K562 (cell line): ENCODE results near the gene HMGA1. TPM values are rescaled to one million over a fixed set of nuclear protein-coding genes. Genes with fewer than 3 reads are reported as not detected.

Experiments
- CBX3 ChIP-seq, 2 experiments: IDR thresholded peaks; 1 replicate in 1 of 2; 2 replicates in 1 of 2; pipeline ENCODE4 v1.6.1; 2012; ENCODE audit warnings: inconsistent platforms in 2 of 2, low read length in 2 of 2, borderline replicate concordance in 1 of 2, control low read depth in 1 of 2
- CEBPZ ChIP-seq: fragments of 150-350 bp; IDR thresholded peaks from 2 replicates; pipeline ENCODE4 v1.6.1; 2014; ENCODE audit warnings: low read depth, mild to moderate bottlenecking, low read length, borderline replicate concordance
- FOXA1 ChIP-seq: fragments of 450-650 bp; IDR thresholded peaks from 2 replicates; pipeline ENCODE4 v1.6.1; 2016; ENCODE audit warnings: mild to moderate bottlenecking, borderline replicate concordance
- GTF2E2 ChIP-seq: fragments of 200-800 bp; sonication (Bioruptor generic); IDR thresholded peaks from 2 replicates; pipeline ENCODE4 v1.6.1; 2016; ENCODE audit warnings: missing genetic modification characterization, missing compliant biosample characterization
- HMG20A ChIP-seq: fragments of 450-650 bp; formaldehyde crosslinking; conservative IDR thresholded peaks from 2 replicates; pipeline ENCODE4 v1.4.0; 2020; ENCODE audit warnings: mild to moderate bottlenecking, mixed read lengths
- IRF2 ChIP-seq: sonication (generic); formaldehyde crosslinking; IDR thresholded peaks from 2 replicates; pipeline ENCODE4 v1.8.1; 2022; ENCODE audit warnings: mild to moderate bottlenecking, missing genetic modification reagents
- MAFF ChIP-seq: IDR thresholded peaks from 2 replicates; pipeline ENCODE4 v1.6.1; 2012; ENCODE audit warnings: low read length, improper control_type of control experiment
- MBD1 ChIP-seq: fragments of 250-450 bp; sonication (Bioruptor Pico); IDR thresholded peaks from 2 replicates; pipeline ENCODE4 v1.8.0; 2022; ENCODE audit warnings: inconsistent platforms
- MCM5 ChIP-seq: fragments of 450-650 bp; IDR thresholded peaks from 2 replicates; pipeline ENCODE4 v1.6.1; 2016; ENCODE audit warnings: low read depth
- NBN ChIP-seq: fragments of 450-650 bp; IDR thresholded peaks from 2 replicates; pipeline ENCODE4 v1.6.1; 2016; ENCODE audit warnings: low read depth, mild to moderate bottlenecking
- PHF8 ChIP-seq: fragments of 200-600 bp; sonication (generic); IDR thresholded peaks from 2 replicates; pipeline ENCODE4 v1.6.1; 2012; ENCODE audit warnings: mixed run types, mild to moderate bottlenecking, inconsistent platforms, low read length, moderate library complexity, borderline replicate concordance
- POLR2A ChIP-seq: fragments of 450-650 bp; conservative IDR thresholded peaks from 2 replicates; pipeline ENCODE4 v1.6.1; 2016
- RBM25 ChIP-seq: fragments of 200-400 bp; formaldehyde crosslinking; IDR thresholded peaks from 2 replicates; pipeline ENCODE4 v1.6.1; 2018; ENCODE audit warnings: low read length, low read depth, moderate library complexity; ENCODE audit not compliant: severe bottlenecking
- RCOR1 ChIP-seq, 2 experiments: IDR thresholded peaks; 2 replicates each; pipeline ENCODE4 v1.6.1; 2012; ENCODE audit warnings: low read depth in 2 of 2, low read length in 2 of 2, borderline replicate concordance in 1 of 2, improper control_type of control experiment in 1 of 2
- SLC30A9 ChIP-seq: fragments of 250-450 bp; sonication (Bioruptor Pico); IDR thresholded peaks from 2 replicates; pipeline ENCODE4 v1.8.0; 2022; ENCODE audit warnings: mild to moderate bottlenecking, moderate library complexity
- SOX6 ChIP-seq: fragments of 450-650 bp; IDR thresholded peaks from 2 replicates; pipeline ENCODE4 v1.6.1; 2014; ENCODE audit warnings: mild to moderate bottlenecking
- ZNF146 ChIP-seq: IDR thresholded peaks from one replicate; pipeline ENCODE4 v1.6.1; 2018; ENCODE audit warnings: missing compliant biosample characterization; ENCODE audit not compliant: unreplicated experiment
- ZNF778 ChIP-seq: fragments of 450-650 bp; formaldehyde crosslinking; IDR thresholded peaks from 2 replicates; pipeline ENCODE4 v1.4.0; 2020; ENCODE audit warnings: mild to moderate bottlenecking, moderate library complexity
- polyA plus RNA-seq, 8 experiments: library from polyadenylated mRNA; depleted of rRNA in 4 of 8; stranded (reverse) in 5 of 8; unstranded in 3 of 8; fragments of >200 nt; fragmentation: Nextera tagmentation in 2 of 8; fragmentation: Illumina TruSeq in 1 of 8; extraction: Ambion mirVana in 2 of 8; extraction: Trizol in 1 of 8; gene quantifications; 2 replicates each; pipeline versions ENCODE4 v1.2.1 to v1.2.3, GENCODE V29; 2011 to 2014; ENCODE audit warnings: inconsistent platforms in 1 of 8, missing spikeins in 1 of 8
- total RNA-seq, 7 experiments: library from RNA; depleted of rRNA in 6 of 7; stranded (reverse); fragments of >200 nt in 6 of 7; fragmentation: Illumina TruSeq in 2 of 7; extraction: Trizol in 2 of 7; gene quantifications; 2 replicates each; pipeline versions ENCODE4 v1.2.1 to v1.2.3, GENCODE V29; 2011 to 2021; ENCODE audit warnings: low replicate concordance in 1 of 7
- TF ChIP-seq, protein P1 (sequence below): fragments of 450-650 bp; formaldehyde crosslinking; IDR thresholded peaks from 2 replicates; pipeline ENCODE4 v1.4.0; 2020; ENCODE audit warnings: mild to moderate bottlenecking, moderate library complexity
- TF ChIP-seq, protein P2 (sequence below): fragments of 450-650 bp; conservative IDR thresholded peaks from 2 replicates; pipeline ENCODE4 v1.6.1; 2016; ENCODE audit warnings: missing genetic modification characterization, low read depth, mild to moderate bottlenecking, missing compliant biosample characterization, moderate library complexity

HMGA1 gene
- total and polyA plus RNA-seq, 9 of the 15 experiments (the other 6 are each of a cell fraction or from before 2014, with no cell fraction given), result 27.8 to 1,947 (median 594) TPM

GRCh38 chr6:34246563-34247391 lies 10.1 kb downstream of the HMGA1 start (continued):
- TF ChIP-seq, protein P1, sequence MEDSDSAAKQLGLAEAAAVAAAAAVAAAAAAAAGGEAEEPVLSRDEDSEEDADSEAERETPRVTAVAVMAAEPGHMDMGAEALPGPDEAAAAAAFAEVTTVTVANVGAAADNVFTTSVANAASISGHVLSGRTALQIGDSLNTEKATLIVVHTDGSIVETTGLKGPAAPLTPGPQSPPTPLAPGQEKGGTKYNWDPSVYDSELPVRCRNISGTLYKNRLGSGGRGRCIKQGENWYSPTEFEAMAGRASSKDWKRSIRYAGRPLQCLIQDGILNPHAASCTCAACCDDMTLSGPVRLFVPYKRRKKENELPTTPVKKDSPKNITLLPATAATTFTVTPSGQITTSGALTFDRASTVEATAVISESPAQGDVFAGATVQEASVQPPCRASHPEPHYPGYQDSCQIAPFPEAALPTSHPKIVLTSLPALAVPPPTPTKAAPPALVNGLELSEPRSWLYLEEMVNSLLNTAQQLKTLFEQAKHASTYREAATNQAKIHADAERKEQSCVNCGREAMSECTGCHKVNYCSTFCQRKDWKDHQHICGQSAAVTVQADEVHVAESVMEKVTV (CRISPR knock-in tag), result 0 out of 2 replicates have a peak, but pooled peaks have one; percentile 16
- no peak for TF ChIP-seq IRF2
- no peak for TF ChIP-seq ZNF778 (CRISPR knock-in tag)
- no peak for TF ChIP-seq NBN
- TF ChIP-seq CEBPZ, result no peak
- no peak for TF ChIP-seq ZNF146
- TF ChIP-seq PHF8, result no peak
- TF ChIP-seq, protein P2, sequence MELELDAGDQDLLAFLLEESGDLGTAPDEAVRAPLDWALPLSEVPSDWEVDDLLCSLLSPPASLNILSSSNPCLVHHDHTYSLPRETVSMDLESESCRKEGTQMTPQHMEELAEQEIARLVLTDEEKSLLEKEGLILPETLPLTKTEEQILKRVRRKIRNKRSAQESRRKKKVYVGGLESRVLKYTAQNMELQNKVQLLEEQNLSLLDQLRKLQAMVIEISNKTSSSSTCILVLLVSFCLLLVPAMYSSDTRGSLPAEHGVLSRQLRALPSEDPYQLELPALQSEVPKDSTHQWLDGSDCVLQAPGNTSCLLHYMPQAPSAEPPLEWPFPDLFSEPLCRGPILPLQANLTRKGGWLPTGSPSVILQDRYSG (tag), result no peak
- TF ChIP-seq GTF2E2 (tag), result no peak
- TF ChIP-seq RCOR1 (IDR thresholded peaks at IDR 0.05; ENCODE audit: borderline replicate concordance in 1 of 2, low read depth in 2 of 2, low read length in 2 of 2), result no peak; a peak in 1 of 4 replicates
- no peak for TF ChIP-seq HMG20A
- peak in 1 of 2 experiments; percentile 39; a peak in 1 of 3 replicates for TF ChIP-seq CBX3 (IDR thresholded peaks at IDR 0.05; ENCODE audit: borderline replicate concordance in 1 of 2, low read length in 2 of 2)
- TF ChIP-seq POLR2A, result peak; percentile 97
- TF ChIP-seq MCM5, result no peak
- TF ChIP-seq MBD1 (CRISPR knock-in tag), result no peak
- TF ChIP-seq FOXA1, result no peak
- no peak for TF ChIP-seq MAFF
- TF ChIP-seq SOX6, result no peak
- TF ChIP-seq RBM25, result no peak
- TF ChIP-seq SLC30A9 (CRISPR knock-in tag), result no peak
